Measurements from ENCODE around the gene AMOTL1.
"Not testable (repeated sequence)": the region's sequence is repeated elsewhere in the genome, so short reads cannot be mapped to it uniquely, and the experiment has no call there.

The AMOTL1 gene

GRCh38 chr11:94794287-94795168 is 26.4 kb downstream of the AMOTL1 start:
- DNase-seq = no peak

- no peak for DNase-seq
Observed at GRCh38 chr11:94795476-94796189, 27.5 kb downstream of the AMOTL1 start.

DNA sequence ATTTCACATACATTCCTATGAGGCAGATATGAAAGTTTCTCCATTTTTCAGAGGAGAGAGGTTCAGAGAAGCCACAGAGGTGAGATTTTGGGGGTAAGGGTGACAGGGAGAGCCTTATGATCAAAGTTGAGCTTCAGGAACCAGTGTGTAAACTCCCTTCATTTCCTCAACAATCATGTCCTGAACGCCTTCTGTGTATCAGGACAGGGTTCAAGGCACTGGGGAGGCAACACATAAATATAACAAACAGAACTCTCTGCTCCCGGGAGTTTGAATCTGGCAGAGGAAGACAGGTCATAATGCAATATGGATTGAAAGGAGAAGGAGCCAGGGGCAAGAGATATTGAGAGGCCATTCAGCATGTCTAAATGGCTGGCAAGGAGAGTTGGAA is 28.0 kb downstream of the AMOTL1 start:
- no peak for DNase-seq

DNA sequence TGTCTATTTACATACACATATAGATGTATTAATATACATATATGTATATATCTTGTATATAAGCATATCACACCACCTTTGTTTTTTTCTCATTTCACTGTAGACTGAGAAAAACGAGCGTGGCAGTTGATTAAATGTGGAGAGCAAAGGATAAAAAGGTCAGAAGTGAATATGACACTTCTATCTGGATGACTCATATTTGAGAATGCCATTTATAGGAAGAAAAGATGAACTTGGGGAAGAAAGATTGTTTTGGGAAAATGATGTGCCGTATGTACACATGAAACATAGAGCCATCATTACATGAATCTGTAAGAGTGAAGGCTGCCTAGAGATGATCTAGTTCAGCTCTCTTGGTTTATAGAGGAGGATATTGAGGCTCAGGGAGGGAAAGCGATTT is 28.7 kb downstream of the AMOTL1 start:
- DNase-seq = no peak

DNA sequence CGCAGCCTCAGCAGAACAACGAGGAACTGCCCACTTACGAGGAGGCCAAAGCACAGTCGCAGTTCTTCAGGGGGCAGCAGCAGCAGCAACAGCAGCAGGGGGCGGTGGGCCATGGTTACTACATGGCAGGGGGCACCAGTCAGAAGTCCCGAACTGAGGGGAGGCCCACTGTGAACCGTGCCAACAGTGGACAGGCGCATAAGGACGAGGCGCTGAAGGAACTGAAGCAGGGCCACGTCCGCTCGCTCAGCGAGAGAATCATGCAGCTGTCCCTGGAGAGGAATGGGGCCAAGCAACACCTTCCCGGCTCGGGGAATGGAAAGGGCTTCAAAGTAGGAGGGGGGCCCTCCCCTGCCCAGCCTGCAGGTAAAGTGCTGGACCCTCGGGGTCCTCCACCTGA is 31.6 kb downstream of the AMOTL1 start:
- DNase-seq = no peak

GRCh38 chr11:94800414-94800813 is 32.3 kb downstream of the AMOTL1 start:
- no peak for DNase-seq

DNA sequence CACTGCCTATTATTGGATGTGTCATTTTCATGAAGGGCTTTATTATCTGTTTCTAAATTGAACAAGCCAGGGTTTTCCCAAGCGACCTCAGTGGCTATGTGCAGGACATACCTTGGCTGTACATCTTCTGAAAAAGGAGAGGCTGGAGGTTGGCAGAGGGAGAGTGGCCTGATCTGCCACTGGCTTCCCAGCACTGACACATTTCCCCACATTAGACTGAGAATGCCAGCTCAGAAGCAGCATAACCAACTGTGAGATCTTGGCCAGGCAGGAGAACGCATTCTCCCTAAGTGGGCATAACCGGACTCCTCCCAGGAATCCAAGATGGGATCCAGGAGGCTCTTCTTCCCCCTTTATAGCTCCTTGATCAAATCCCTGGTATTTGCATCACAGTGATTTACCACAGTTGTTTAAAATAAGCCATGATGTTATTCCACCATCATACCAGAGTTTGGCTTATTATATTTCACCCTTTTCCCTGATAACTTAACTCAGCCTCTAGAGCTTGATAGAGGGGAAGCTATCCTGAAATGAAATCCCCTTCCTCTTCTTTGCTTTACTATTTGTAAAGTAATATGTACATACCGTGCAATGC is 33.8 kb downstream of the AMOTL1 start:
- no peak for DNase-seq

DNA sequence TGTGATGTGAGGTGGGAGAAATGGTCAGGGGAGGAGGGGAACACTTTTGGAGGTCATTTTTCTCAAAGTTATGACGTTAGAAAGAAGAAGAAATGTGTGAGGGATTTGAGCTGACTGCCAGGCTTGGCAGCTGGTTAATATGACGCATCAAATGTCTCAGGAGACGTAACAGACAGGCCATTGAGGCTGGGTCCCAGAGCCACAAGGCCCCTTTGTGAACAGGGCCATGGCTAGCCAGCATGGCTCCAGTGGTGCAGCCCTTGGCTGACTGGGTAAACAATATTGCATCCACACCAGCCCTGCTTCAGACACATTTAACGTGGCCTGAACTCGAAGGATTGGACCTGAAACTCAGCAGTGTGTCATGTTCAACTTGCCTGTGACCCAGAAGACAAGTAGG is 34.3 kb downstream of the AMOTL1 start:
- no peak for DNase-seq

DNA sequence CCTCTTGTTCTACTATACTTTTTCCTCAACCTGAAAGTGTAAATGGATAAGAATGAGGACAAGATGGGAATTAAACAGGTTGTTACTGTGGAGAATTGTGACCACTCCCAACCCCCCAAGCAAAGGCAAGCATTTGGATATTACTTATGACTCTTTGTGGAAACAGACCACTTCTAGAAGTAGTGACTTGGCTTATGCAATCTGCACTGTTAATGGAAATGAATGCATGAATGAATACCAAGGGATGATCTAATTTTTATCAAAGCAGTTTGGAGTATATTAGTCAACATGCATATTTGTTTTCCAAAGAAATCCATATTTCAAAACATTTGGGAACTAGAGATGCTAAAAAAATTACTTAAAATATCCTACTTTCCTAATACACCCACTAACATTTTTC is 35.3 kb downstream of the AMOTL1 start:
- no peak for DNase-seq

- DNase-seq = no peak
Observed at GRCh38 chr11:94804874-94805273, 36.7 kb downstream of the AMOTL1 start.

- no peak for DNase-seq
Observed at GRCh38 chr11:94806014-94806413, 37.9 kb downstream of the AMOTL1 start.

GRCh38 chr11:94806419-94806818 is 38.3 kb downstream of the AMOTL1 start:
- DNase-seq = no peak

GRCh38 chr11:94809251-94809650 is 41.1 kb downstream of the AMOTL1 start:
- DNase-seq = no peak

DNA sequence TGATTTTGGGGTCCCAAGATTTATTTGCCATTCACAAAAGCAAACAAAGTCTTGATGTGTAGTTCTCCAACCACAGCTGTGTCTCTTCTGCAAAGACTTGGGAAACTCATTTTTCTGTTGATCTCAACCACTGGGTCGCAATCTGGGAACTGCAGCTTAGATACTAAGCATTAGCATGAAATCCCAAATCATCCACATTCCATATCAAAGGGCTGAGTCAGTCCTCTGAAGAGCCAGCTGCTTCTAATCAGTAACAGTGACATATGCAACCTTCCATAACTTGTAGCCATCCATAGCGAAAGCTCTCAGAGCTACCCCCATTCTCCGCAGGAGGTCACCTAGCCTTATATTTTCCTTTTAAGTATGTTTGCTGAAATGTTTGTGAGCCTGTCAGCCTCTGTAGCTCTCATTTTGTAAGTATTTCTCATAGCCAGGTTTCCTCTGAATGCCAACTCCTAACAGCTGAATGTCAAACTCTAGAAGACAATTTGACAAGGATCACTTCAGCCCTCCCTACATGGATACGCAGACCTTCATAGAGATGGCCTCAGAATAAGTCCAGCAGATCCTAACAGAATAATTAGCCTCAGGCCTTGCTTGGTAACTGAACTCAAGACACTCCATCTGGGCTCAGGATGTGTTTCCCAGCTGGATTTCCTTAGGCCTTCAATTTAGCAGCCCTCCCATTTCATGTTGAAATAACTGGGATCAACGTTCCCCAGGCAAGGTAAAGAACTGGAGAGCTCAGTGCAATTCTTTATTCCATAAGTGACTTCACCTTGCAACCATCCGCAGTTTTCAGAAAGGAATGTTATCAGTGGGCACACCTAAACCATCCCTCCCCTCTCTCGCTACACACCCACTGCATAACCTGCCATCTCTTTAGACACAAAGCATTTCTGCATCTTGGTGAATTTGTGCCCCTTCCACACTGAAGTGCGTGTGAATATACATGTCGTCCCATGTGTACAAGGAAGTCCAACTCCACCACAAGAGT is 44.9 kb downstream of the AMOTL1 start:
- DNase-seq = not testable (repeated sequence)

- DNase-seq = no peak
Observed at GRCh38 chr11:94814272-94814976, 46.3 kb downstream of the AMOTL1 start.

DNA sequence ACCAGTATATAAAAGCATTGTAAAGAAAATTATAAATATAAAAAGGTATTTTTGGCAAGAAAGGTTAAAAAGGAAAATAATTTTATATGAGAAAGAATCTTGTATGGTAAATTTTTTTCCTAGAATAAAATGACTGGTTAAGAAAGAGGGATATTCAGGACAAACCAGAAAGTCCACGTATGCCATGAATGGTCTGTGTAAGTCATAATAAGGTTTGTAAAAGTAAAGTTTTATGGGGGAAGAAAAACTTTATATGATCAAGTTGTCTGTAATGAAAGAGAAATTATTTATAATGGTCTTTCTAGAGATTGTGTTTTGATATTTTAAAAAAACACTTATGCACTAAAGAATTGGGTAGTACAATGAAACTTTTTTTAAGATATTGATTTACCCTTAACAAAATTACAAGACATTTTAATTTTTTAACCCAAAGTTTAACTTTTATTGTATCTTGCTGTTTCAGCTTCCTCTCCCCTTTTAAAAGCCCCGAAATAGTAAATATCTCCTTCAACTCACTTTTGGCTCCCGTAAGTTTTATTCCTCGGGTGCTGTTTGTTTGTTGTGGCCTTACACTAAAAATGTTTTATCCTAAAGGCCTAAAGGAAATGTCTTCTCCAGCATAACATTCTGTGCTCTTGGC is 47.7 kb downstream of the AMOTL1 start:
- no peak for DNase-seq

DNA sequence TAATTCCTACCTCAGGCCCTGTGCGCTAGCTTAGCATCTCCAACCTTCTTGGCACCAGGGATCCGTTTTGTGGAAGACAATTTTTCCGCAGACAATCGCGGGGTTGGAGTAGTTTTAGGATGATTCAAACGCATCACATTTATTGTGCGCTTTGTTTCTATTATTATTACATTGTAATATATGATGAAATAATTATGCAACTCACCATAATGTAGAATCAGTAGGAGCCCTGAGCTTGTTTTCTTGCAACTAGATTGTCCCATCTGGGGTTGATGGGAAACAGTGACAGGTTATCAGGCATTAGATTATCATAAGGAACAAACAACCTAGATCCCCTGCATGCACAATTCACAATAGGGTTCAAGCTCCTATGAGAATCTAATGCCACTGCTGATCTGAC is 52.3 kb downstream of the AMOTL1 start:
- DNase-seq = no peak

DNA sequence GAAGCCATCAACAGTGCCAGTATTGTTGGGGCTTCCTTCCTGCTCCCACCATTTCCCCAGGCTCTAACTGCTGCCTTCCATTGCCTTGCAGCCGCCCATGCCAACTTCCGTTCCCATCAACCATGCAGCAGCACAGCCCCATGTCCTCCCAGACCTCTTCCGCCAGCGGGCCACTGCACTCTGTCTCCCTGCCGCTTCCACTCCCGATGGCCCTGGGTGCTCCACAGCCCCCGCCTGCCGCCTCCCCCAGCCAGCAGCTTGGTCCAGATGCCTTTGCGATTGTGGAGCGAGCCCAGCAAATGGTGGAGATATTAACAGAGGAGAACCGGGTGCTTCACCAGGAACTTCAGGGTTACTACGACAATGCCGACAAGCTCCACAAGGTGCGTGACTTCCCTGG is 53.3 kb downstream of the AMOTL1 start:
- no peak for DNase-seq

GRCh38 chr11:94822080-94822479 is 53.9 kb downstream of the AMOTL1 start:
- DNase-seq = no peak

DNA sequence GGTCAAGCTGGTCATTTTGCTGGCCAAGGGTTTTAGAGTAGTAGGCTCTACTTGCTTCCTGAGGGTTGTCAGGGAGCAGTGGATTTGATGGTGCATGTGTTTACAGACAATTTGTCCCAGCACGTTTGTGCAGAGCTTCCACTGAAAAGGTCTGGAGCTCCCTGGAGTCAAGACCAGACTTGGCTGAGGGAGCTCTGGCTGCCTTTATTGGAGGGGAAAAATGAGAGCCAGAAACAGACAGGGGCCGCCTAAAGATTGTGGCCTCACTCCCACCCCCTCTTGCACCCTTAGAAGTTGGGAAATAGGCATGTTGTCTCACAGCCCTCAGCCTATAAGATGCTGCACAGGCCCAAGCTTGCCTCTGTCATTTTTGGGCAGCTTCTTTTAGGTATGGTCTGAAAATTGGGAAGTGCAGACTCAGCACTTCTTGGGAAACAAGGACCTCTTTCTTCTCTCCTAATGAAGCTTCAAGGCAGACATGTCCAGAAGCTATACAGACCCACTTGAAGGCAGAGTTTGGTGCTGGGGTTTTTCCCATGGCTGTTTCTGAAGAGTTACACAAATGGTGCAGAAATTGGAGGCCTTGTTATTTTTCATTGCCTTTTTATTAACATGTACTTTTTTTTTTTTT is 55.1 kb downstream of the AMOTL1 start:
- DNase-seq = no peak

DNA sequence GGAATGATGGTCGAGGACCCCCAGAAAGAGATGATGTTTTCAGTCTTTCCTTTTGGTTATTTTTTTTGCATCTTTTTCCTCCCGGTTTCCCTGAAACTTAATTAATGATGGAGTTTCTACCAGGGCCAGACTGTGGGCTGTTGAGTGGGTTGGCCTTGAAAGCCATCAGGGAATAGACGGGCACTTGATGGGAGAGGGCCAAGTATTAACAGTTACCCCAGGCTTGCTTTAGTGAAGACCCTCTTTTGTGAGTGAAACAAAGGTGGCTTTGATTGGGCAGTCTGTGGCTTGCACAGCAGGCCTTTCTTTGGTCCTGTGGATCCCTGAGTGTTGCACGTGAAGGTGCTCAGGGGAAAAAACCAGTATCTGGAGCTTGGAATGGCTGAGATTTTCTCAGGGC is 56.9 kb downstream of the AMOTL1 start:
- DNase-seq = no peak

All from activated CD4-positive, CD25-positive, alpha-beta regulatory T cell (primary cell).